HCT116 (cell line): ENCODE results near the gene MLXIPL. TPM values are rescaled to one million over a fixed set of nuclear protein-coding genes. Genes with fewer than 3 reads are reported as not detected.

Experiments
- ATAC-seq: fragments of 200-7000 bp; cut with Tn5 transposase; 2 replicates; pipeline ENCODE4 v1.9.1; 2020; ENCODE audit warnings: mild to moderate bottlenecking, moderate library complexity
- Bru-seq: library from RNA; stranded (reverse); fragments of 400-500 nt; gene quantifications from one replicate; lab custom pipeline; 2021; lab: Mats Ljungman, UMichigan
- BruChase-seq, 2 experiments: library from RNA; stranded (reverse); fragments of 400-500 nt; gene quantifications; one replicate each; lab custom pipeline; 2021; lab: Mats Ljungman, UMichigan
- BruUV-seq: library from RNA; stranded (reverse); fragments of 400-500 nt; replicated peaks from 2 replicates; lab custom pipeline; 2021; lab: Mats Ljungman, UMichigan
- CTCF ChIA-PET: fragments of 300-600 bp; sonication (Branson Sonifier 250); formaldehyde crosslinking; loops from one replicate; lab custom pipeline; 2021; ENCODE audit warnings: antibody characterized with exemption; lab: Charles Lee
- POLR2A ChIA-PET: fragments of 300-600, 350-600 bp; sonication (Branson Sonifier 250); formaldehyde crosslinking; loops from one replicate; lab custom pipeline; 2021; ENCODE audit warnings: antibody characterized with exemption; lab: Charles Lee
- RAD21 ChIA-PET, 2 experiments: fragments of 300-600 bp; sonication (Branson Sonifier 250); formaldehyde crosslinking; loops; one replicate each; lab custom pipeline; 2023; ENCODE audit warnings: low total read pairs in 2 of 2; ENCODE audit not compliant: uncharacterized antibody in 2 of 2, unreplicated experiment in 2 of 2, low non-redundant PET in 1 of 2; lab: Charles Lee
- DNase-seq: peaks from one replicate; pipeline ENCODE4 v3.0.0-alpha.2; 2010; ENCODE audit warnings: low read depth, low spot score
- H2AFZ ChIP-seq: fragments of 200-600 bp; shearing (Covaris generic), sonication (generic); 2 replicates; pipeline ENCODE4 v1.6.1; 2017; ENCODE audit warnings: low read depth, mixed run types, mixed read lengths, antibody characterized with exemption, low read length; ENCODE audit not compliant: poor library complexity, severe bottlenecking
- H3K27ac ChIP-seq: 2 replicates; pipeline ENCODE4 v1.5.1; 2012; ENCODE audit warnings: low read depth, low read length
- H3K27me3 ChIP-seq: fragments of 200-600 bp; sonication (generic); 2 replicates; pipeline ENCODE4 v1.6.1; 2016; ENCODE audit warnings: mixed run types, low read length, mixed read lengths; ENCODE audit not compliant: insufficient read depth
- H3K36me3 ChIP-seq, 2 experiments: fragments of 200-500 bp in 1 of 2; fragments of 200-600 bp in 1 of 2; sonication (Bioruptor generic) in 1 of 2; sonication (generic) in 1 of 2; 2 replicates each; pipeline versions ENCODE4 v1.5.1 to v1.6.1; 2014 to 2016; ENCODE audit warnings: low read length in 2 of 2, inconsistent platforms in 1 of 2, mixed read lengths in 1 of 2, mixed run types in 1 of 2; ENCODE audit not compliant: insufficient read depth in 2 of 2, control insufficient read depth in 1 of 2
- H3K4me1 ChIP-seq, 2 experiments: fragments of 200-600 bp in 1 of 2; sonication (generic) in 1 of 2; 2 replicates each; pipeline versions ENCODE4 v1.5.1 to v1.6.1; 2012 to 2017; ENCODE audit warnings: low read length in 2 of 2, inconsistent platforms in 1 of 2, mild to moderate bottlenecking in 1 of 2, mixed read lengths in 1 of 2, mixed run types in 1 of 2, moderate library complexity in 1 of 2; ENCODE audit not compliant: insufficient read depth in 2 of 2, control insufficient read depth in 1 of 2
- H3K4me2 ChIP-seq: fragments of 200-600 bp; sonication (generic); 2 replicates; pipeline ENCODE4 v1.6.1; 2017; ENCODE audit warnings: mixed run types, low read length, mixed read lengths
- H3K4me3 ChIP-seq, 2 experiments: fragments of 200-600 bp in 1 of 2; sonication (generic) in 1 of 2; replicated peaks in 1 of 2; 2 replicates each; pipeline ENCODE4 v1.5.1; 2011 to 2016; ENCODE audit warnings: low read length in 2 of 2, control low read depth in 1 of 2, low read depth in 1 of 2, mild to moderate bottlenecking in 1 of 2, mixed read lengths in 1 of 2, mixed run types in 1 of 2
- H3K79me2 ChIP-seq: fragments of 200-600 bp; sonication (generic); 2 replicates; pipeline ENCODE4 v1.6.1; 2017; ENCODE audit warnings: mild to moderate bottlenecking, mixed run types, low read length, moderate library complexity, mixed read lengths; ENCODE audit not compliant: insufficient read depth
- H3K9ac ChIP-seq: fragments of 200-600 bp; sonication (generic); 2 replicates; pipeline ENCODE4 v1.6.1; 2016; ENCODE audit warnings: low read length, mixed read lengths
- H3K9me2 ChIP-seq: fragments of 200-600 bp; sonication (generic), shearing (Covaris generic); 2 replicates; pipeline ENCODE4 v1.6.1; 2017; ENCODE audit warnings: mixed run types, mild to moderate bottlenecking, moderate library complexity; ENCODE audit not compliant: insufficient read depth
- H3K9me3 ChIP-seq, 2 experiments: fragments of 200-500 bp in 1 of 2; fragments of 200-600 bp in 1 of 2; sonication (Bioruptor generic) in 1 of 2; sonication (generic) in 1 of 2; 2 replicates each; pipeline ENCODE4 v1.6.1; 2014 to 2017; ENCODE audit warnings: low read length in 2 of 2, mixed read lengths in 2 of 2, inconsistent platforms in 1 of 2, low read depth in 1 of 2, mild to moderate bottlenecking in 1 of 2, mixed run types in 1 of 2, moderate library complexity in 1 of 2; ENCODE audit not compliant: control insufficient read depth in 1 of 2, insufficient read depth in 1 of 2
- H4K20me1 ChIP-seq: fragments of 200-600 bp; sonication (generic), shearing (Covaris generic); 2 replicates; pipeline ENCODE4 v1.6.1; 2017; ENCODE audit warnings: mixed run types, mild to moderate bottlenecking, moderate library complexity; ENCODE audit not compliant: insufficient read depth
- EGR1 ChIP-seq: IDR thresholded peaks from 2 replicates; pipeline ENCODE4 v1.6.1; 2012; ENCODE audit warnings: low read depth
- POLR2A ChIP-seq: IDR thresholded peaks from 2 replicates; pipeline ENCODE4 v1.7.0; 2011; ENCODE audit warnings: borderline replicate concordance; ENCODE audit not compliant: insufficient read depth, insufficient read length; ENCODE audit errors: extremely low read depth
- POLR2AphosphoS5 ChIP-seq: IDR thresholded peaks from 2 replicates; pipeline ENCODE4 v1.6.1; 2011; ENCODE audit warnings: mild to moderate bottlenecking, low read depth, low read length, moderate library complexity
- YY1 ChIP-seq: IDR thresholded peaks from 2 replicates; pipeline ENCODE4 v1.6.1; 2011; ENCODE audit warnings: low read length, low read depth, moderate library complexity, mild to moderate bottlenecking; ENCODE audit not compliant: insufficient replicate concordance; ENCODE audit errors: extremely low read depth
- ZFX ChIP-seq: fragments of 450-650 bp; IDR thresholded peaks from 2 replicates; pipeline ENCODE4 v1.6.1; 2017
- ZNF274 ChIP-seq: fragments of 200-500 bp; sonication (Bioruptor generic); IDR thresholded peaks from 2 replicates; pipeline ENCODE4 v1.6.1; 2014; ENCODE audit warnings: mild to moderate bottlenecking, low read depth, low read length, inconsistent platforms
- intact Hi-C: fragments of 100-400 bp; cut with micrococcal nuclease; formaldehyde crosslinking; loops from 2 replicates; pipeline ENCODE4 v1.10.0; 2022
- long read RNA-seq: library from polyadenylated mRNA; unstranded; transcript quantifications from one replicate; pipeline ENCODE4 v2.0.0, GENCODE V29; 2021; ENCODE audit not compliant: unreplicated experiment
- polyA plus RNA-seq: library from polyadenylated mRNA; unstranded; fragments of >200 nt; gene quantifications from 2 replicates; pipeline ENCODE4 v1.2.1, GENCODE V29; 2012; ENCODE audit warnings: missing spikeins
- total RNA-seq: library from RNA; stranded (reverse); gene quantifications from one replicate; pipeline ENCODE4 v1.2.1, GENCODE V29; 2021; ENCODE audit not compliant: unreplicated experiment

The MLXIPL gene, protein sequence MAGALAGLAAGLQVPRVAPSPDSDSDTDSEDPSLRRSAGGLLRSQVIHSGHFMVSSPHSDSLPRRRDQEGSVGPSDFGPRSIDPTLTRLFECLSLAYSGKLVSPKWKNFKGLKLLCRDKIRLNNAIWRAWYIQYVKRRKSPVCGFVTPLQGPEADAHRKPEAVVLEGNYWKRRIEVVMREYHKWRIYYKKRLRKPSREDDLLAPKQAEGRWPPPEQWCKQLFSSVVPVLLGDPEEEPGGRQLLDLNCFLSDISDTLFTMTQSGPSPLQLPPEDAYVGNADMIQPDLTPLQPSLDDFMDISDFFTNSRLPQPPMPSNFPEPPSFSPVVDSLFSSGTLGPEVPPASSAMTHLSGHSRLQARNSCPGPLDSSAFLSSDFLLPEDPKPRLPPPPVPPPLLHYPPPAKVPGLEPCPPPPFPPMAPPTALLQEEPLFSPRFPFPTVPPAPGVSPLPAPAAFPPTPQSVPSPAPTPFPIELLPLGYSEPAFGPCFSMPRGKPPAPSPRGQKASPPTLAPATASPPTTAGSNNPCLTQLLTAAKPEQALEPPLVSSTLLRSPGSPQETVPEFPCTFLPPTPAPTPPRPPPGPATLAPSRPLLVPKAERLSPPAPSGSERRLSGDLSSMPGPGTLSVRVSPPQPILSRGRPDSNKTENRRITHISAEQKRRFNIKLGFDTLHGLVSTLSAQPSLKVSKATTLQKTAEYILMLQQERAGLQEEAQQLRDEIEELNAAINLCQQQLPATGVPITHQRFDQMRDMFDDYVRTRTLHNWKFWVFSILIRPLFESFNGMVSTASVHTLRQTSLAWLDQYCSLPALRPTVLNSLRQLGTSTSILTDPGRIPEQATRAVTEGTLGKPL
- total RNA-seq (79.4 TPM), Bru-seq, nascent RNA (percentile 72 among the genes with signal in this experiment), BruChase-seq, experiment 1, labeled RNA remaining after a 6-hour chase (percentile 82 among the genes with signal in this experiment), BruChase-seq, experiment 2, labeled RNA remaining after a 2-hour chase (percentile 83 among the genes with signal in this experiment)
- 57.5 and 60.6 TPM in 2 replicates for polyA plus RNA-seq
- long read RNA-seq, partial matches to known transcripts: 30 of 77 reads
- long read RNA-seq, other reads (novel, unspliced or antisense): 47 of 77 reads

DNA sequence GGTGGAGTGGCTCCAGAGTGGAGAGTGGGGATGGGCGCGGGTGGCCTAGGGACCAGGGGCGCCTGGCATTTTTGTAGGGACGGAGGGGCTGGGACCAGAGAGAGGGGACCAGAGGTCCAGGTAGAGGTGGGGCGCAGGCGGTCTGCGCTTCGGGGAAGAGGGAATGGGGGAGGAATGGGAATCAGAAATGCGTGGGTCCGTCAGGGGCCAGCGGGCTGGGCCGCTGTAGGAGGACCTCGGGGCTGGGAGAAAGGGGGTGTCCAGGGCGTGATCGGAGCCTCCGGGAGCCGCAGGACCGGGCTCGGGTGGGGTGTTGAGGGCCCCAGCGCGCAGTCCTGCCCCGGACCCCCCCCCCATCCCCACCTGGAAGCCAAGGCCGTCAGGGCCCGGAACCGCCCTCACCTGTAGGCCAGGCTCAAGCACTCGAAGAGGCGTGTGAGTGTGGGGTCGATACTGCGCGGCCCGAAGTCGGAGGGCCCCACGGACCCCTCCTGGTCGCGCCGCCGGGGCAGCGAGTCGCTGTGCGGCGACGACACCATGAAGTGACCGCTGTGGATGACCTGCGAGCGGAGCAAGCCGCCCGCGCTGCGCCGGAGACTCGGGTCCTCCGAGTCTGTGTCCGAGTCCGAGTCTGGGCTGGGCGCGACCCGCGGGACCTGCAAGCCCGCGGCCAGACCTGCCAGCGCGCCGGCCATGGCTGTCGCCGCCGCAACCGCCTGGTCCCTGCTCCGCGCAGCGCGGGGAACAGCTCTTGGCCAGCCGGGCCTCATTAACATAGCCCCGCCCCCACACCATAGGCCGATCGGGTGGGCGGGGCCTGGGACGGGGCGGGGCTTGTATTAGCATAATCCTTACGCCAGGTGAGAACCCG, at the start of gene MLXIPL:
MLXIPL (minus strand) TSS at position 725 of the 871 bp plus-strand sequence; CDS start at position 695, 30 bp downstream.
- ChIA-PET POLR2A (interaction anchor here (0.6 to 2.5 kb wide), 11 partner anchors 13 to 208 kb away, joined by 3 to 16 read pairs (median 4); no protein-coding TSS in a partner anchor), CTCF (interaction anchor here (0.6 to 1.1 kb wide), 5 partner anchors 12 to 110 kb away, joined by 3 to 6 read pairs (median 3); no protein-coding TSS in a partner anchor), RAD21 (interaction anchor here (0.6 to 1.4 kb wide), 4 partner anchors 9 to 83 kb away, joined by 3 to 4 read pairs (median 4); no protein-coding TSS in a partner anchor)
- Histone ChIP-seq H3K4me1 (peaks cover 22 to 46% of the 10 kb centered on the region in 2 experiments), H3K27ac (peak within 1 kb of the TSS; percentile 92), H3K9ac (peak within 1 kb of the TSS; percentile 87), H3K9me2 (no peaks in the 10 kb centered on the region), H3K79me2 (peaks cover 16% of the 10 kb centered on the region; the same call in 1 of the 2 replicates), H4K20me1 (no peaks in the 10 kb centered on the region), H3K36me3 (no peaks in the 10 kb centered on the region), H3K4me3 (peak within 1 kb of the TSS; percentile 77 to 91), H3K9me3 (no peaks in the 10 kb centered on the region), H3K27me3 (no peaks in the 10 kb centered on the region), H2AFZ (no peak within 1 kb of the TSS), H3K4me2 (peak within 1 kb of the TSS; percentile 99)
- ATAC-seq (peak; percentile 90), DNase-seq (peak; percentile 75)
- intact Hi-C loops: loop anchor here (2.0 to 10.0 kb wide), 2 partner anchors 45 to 231 kb away; no protein-coding TSS in a partner anchor
- TF ChIP-seq ZNF274 (no peak), ZFX (peak; percentile 54; the same call in 1 of the 2 replicates), YY1 (peak; percentile 79), EGR1 (no peak), POLR2A (peak; percentile 90), POLR2AphosphoS5 (peak; percentile 99)
- no TSS peak for BruUV-seq
